Measurements from ENCODE around the gene MACF1.

- no peak for TF ChIP-seq CTCF (IDR thresholded peaks at IDR 0.05)
- no peak for TF ChIP-seq POLR2A (IDR thresholded peaks at IDR 0.05)
Observed at GRCh38 chr1:39473324-39473723, 268.8 kb downstream of the MACF1 start.
